GM19240 (cell line): ENCODE measurements around the gene COL23A1.
A peak's percentile ranks its signal among the peaks of the same experiment; 100 is the strongest.

Experiments used
- DNase-seq: peaks from one replicate; pipeline ENCODE4 v3.0.0; 2011; ENCODE audit warnings: low spot score; ENCODE audit not compliant: insufficient read length

Gene COL23A1

DNA sequence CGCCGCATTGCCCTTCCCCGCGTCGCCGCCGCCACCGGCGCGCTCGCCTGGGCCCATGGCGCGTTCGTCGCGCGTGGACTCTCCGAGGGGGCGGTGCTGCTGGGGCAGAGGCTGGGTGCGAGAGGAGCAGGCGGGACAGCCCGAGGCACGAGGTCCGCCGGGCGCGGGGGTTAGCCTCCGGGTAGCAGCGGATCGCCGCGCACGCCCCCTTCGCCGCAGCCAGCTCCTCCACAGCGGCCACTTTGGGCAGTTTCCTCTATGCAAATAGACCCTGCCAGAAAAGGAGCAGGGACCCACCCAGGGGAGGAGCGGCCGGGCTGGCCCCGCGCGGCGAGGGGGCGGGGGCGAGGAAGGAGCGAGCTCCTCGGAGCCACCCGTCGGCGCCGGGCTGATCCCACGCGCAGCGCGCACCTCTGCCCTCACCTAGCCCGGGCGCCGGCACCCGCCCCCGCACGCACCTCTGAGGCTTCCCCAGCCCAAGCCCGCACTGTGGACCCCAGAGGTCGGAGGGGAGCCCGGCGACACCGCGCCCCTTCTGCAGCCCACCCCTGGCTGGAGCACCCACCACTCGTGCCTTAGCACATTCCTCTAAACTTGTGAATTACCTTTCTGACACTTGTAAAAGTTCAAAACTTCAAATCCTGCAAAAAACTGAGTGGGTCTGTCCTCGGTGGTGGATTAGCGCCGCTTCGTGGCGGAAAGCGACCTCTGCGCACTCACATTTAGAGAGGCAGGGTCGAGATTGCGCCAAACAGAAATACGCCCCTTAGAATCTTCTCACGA, at the start of gene COL23A1:
Gene COL23A1, minus strand, starts transcription at position 253 of the 783 bp plus-strand sequence.
- no peak for DNase-seq

- no peak for DNase-seq
Observed at GRCh38 chr5:178637356-178638074, 47.3 kb upstream of the COL23A1 start.

DNA sequence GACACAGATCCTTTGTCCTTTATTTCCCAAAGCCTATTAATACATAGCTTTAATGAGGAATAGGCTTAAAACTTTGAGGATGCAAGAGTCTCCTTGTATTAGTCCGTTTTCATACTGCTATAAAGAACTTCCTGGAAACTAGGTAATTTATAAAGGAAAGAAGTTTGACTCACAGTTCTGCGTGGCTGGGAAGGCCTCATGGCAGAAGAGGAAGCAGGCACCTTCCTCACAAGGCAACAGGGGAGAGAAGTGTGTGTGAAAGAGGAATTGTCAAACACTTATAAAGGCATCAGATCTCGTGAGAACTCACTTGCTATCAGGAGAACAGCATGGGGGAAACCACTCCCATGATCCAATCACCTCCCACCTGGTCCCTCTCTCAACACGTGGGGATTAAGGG, 42.1 kb upstream of the COL23A1 start:
- no peak for DNase-seq

DNA sequence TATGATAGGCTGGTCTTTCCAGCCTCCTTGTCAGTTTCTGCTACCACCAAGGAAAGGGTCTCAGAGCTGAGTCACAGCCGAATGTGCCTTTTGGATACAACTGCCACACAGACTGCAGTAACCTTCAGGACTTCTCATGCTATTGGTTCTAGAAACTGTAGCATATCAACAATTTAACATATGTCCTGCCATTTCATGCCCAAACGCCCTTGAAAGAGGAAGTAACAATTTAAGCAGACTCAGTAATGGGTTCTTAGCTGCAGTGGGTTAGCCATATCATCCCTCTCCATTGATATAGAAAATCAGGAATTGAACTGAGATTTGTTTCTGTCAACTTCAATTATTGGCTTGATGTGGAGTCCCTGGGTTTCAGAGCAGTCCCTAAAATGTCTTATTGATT, 40.8 kb upstream of the COL23A1 start:
- DNase-seq = no peak

DNA sequence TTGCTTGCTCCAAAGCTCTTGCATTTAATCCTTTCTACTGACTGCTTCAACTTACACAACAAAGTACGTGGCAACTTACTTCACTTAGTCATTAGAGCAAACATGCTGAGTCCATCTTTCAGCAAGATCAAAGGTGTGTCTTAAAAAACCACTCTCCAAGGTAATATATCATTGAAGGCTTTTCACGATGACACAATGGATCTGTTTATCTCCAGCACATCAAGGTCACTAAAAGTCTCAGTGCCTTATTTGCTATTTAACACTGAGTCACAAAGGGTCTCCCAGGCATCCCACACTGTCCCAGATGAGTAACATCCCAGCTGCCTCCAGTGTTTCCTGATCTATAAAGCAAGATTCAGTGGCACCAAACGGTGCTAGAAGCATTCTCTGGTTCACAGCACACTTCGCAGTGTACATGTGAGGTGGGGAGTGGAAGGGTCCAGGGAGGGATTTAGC, 40.3 kb upstream of the COL23A1 start:
- no peak for DNase-seq

DNA sequence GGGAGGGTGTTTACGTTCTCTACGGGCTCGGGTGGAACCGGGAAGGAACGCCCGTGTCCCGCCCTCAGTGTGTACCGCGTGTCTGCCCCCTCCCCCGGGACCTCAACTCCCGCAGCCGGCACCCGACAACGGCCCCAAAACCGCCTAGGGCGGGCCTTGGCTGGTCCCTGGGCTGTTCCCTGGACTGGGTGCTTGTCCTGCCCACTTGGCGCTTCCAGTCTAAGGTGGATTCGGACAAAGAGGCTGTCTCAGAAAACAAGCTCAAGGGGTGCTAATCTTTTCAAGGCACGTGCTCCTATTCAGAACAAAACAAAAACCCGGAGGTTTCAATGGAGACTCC, 37.0 kb upstream of the COL23A1 start:
- DNase-seq = no peak

DNA sequence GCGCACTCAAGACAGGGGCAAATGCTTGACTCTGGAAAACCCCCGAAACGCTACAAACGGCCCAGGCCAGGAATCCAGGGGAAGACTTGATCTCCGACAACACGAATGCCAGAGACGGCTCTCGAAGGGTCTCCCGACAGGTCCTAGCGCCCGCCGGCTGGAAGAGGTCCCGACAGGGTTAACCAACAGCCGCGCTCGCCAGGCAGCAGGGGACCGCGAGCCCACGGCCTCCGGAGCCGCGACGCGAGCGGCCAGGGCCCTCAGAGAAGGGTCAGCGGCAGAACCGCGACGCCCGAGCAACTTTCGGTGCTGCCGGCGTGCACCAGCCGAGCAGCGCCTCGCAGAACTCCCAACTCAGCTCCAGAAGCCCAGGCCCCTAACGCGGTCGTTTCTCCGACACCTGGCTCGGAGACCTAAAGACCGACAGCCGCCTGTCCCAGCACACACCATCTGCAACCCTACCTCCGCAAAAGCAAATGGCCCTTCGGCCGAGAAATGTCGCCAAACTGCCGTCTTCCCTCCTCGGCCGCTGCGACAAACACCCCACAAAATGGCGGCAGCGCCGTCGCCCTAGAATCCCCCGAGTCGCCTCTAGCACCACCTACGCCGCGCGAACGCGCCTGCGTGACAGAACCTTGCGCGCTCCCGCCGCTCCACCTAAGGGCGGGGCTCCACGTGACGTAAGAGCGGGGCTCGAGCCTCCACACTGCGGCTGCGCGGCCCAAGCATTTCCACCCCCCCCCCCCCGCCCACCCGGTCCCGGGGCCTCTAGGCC, 36.5 kb upstream of the COL23A1 start, which contains the start of gene CLK4:
Gene CLK4, minus strand, starts transcription at position 567 of the 775 bp plus-strand sequence. CDS start 3,634 bp downstream, outside the sequence.
- peak; percentile 68 for DNase-seq

DNA sequence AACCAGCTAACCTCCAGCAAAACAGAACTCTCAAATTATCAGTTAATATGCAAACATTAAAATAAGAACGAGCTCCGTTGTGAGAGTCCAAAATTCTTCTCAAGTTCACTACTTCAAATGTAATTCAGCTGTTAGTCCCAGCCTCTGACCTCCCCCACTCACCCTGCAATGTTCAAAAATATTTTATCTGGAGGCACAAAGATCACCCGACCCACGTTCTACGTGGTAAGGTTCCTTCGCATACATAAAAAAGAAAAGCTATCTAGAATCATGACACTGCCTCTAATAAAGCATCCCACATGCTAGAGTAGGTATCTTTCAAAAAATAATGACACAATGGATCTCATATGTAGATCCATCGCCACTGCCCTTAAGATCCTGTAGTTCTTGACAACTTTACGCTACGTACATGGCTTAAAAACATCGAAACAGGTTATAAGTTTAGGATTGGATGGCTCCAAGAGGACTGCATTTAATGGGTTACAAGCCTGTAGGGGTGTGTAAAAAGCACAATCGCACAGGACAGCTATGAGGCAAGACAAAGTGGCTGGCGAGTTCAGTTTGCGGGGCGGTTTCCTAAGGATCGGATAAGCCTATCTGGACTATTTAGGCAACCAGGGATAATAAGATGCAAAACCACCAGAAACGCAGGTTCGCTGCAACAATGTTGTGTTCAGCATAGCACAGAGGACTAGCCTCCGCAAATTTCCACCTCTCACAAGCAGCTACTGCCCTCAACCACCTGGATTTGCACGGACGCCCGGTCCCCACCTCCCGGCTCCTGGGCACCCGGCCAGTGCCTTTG, 35.7 kb upstream of the COL23A1 start:
- no peak for DNase-seq

DNA sequence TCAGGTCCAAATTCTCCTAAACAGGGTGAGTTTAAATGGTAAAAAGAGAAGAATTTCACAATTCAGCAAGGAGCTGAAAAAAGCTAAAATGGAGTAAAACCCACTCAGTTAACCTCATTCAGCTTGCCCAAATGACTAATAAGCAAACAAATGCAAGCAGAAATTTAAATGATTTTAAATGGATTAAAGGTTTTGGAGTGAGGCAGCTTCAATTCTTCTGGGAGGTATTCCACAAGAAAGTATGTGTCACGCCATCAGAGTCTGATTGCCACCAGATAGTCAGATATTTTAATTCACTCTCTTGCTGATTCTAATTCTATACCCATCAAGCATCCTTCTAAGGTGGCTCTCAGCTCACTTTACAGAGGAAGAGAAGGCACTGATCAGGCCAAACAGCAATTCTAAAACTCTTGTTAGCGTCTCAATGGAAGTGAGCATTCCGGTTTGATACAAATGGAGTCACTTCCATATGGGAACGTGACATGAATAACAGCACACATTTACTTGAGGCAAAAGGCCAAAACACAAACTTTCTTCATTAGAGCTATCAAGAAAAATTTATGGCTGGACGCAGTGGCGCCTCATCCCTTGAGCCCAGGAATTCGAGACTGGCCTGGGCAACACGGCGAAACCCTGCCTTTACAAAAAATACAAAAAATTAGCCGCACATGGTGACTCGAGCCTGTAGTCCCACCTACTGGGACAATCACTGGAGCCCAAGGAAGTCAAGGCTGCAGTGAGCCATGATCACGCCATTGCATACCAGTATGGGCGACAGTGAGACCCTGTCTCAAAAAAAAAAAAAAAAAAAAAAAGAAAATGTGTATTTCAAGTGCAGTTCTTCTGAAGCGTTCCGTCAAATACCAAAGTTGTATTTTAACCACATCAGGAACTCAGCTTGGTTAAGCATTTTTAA, 34.7 kb upstream of the COL23A1 start:
- DNase-seq = no peak

DNA sequence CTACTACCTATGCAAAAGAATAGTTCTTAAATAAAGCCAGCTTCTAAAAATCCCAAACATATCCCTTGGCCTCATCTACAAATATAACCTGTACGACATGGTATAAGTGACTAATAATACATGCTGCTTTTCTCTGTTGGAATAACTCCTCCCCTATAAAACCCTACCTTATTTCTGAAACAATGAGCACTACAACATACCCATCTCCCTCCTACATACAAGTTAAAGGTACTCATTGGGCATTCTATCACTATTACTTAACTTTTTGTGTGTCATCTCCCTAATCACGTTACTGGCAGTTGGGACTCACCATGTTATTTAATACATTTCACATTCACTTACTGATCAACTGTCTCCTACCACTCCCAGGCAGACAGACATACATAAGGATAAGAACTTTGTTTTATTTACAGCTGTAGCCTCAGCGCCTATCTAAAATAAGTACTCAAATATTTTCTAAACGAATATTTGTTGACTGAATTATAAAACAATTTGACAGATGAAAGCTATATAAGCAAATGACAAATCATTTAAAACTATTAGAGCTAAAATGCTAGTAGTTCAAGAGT, 32.6 kb upstream of the COL23A1 start:
- no peak for DNase-seq

GRCh38 chr5:178619390-178619789, 29.2 kb upstream of the COL23A1 start:
- DNase-seq = no peak

- DNase-seq = no peak
Observed at GRCh38 chr5:178612299-178612698, 22.1 kb upstream of the COL23A1 start.

- no peak for DNase-seq
Observed at GRCh38 chr5:178606269-178606668, 16.1 kb upstream of the COL23A1 start.

- DNase-seq = no peak
Observed at GRCh38 chr5:178605788-178606187, 15.6 kb upstream of the COL23A1 start.

GRCh38 chr5:178602752-178603151, 12.6 kb upstream of the COL23A1 start:
- DNase-seq = no peak

DNA sequence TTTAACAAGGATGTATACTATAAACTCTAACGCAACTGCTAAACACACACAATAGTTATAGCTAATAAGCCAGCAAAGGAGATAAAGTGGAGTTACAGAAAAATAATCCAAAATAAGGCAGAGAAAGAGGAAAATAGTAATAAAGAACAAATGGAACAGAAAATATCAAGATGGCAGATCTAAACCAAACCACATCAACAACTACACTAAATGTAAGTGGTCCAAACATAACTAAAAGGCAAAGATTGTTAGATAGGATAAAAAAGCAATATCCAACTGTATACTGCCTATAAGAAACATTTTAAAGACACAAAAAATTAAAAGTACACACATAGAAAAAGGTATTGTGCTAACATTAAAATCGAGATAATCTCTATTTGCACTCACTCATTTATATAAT, 5.6 kb upstream of the COL23A1 start:
- no peak for DNase-seq

DNA sequence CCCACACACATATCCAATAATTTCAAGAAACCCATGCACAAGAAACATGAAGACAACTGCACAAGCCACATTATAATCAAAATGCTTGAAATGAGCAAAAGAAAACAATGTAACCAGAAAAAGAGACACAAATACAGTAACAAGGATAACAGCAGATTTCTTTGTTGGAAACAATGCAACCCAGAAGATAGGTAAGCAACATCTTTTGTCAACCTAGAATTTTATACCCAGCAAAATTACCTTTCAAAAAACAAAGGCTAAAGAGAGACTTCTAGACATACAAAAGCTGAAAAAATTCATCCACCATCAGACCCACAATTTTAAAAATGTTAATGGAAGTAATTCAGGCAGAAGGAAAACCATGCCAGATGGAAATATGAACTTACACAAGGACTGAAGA, 5.0 kb upstream of the COL23A1 start:
- DNase-seq = no peak

- no peak for DNase-seq
Observed at GRCh38 chr5:178590924-178591423, 781 bp upstream of the COL23A1 start.
